ENCODE results near the gene MAP3K3. TPM values are rescaled to one million over a fixed set of nuclear protein-coding genes. Genes with fewer than 3 reads are reported as not detected.

The MAP3K3 gene
- 35.8 to 38.2 TPM (median 37.7 TPM) in 3 replicates for total RNA-seq
- long read RNA-seq, full-length matches to known transcripts, result 77 of 117 reads
- long read RNA-seq, partial matches to known transcripts, result 11 of 117 reads
- long read RNA-seq, other reads (novel, unspliced or antisense), result 29 of 117 reads

DNA sequence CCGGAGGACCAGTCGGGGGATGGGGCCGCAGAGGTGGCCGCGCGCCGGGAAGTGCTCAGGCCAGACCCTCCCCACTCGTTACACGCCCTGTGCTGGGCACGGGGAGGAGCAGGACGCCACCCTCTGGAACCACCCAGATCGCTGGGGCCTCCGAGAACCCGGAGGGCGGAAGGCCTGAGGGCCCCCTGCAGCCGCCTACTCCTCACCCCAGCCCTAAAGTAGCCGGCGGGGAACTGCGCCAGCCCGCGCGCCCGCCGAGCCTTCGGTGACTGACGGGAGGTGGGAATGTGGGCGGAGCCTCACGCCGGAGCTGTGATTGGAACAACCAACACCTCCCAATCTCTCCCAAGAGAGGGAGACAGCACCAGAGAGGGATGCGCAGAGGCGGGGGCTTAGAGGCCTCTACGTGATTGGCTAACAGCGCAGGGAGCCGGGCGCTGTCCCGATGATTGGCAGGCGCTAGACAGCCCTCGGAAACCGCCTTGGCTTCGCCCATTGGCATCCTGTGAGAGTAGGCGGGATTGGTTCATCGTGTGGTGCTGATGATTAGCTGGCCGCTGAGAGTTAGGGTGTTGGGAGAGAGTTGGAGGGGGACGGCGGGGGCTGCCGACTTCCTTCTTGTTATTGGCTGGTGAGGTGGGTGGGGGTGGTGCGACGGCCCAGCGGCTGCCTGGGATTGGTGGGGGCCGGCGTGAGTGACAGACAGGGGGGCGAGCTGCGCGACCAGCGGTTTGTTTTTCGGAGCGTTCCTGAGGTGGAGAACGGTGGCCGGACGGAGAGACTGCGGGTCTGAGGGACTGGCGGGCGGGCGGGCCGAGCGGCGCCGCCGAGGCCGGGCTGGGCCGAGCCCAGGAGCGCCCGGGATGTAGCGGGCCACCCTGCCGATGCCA lies at the start of gene MAP3K3:
Gene MAP3K3 (plus strand): TSS at position 734 of the 890 bp plus-strand sequence. CDS start 343 bp downstream, outside the sequence.
- no peaks in the 10 kb centered on the region for H3K36me3 Mint-ChIP-seq (ENCODE audit: low read depth)
- peak; percentile 49 for TF ChIP-seq CTCF (IDR thresholded peaks at IDR 0.05)
- peaks cover 37% of the 10 kb centered on the region for H3K4me1 Mint-ChIP-seq (ENCODE audit: low read depth)
- H3K27ac Mint-ChIP-seq (ENCODE audit: unreplicated experiment), result peak within 1 kb of the TSS; percentile 95
- no peaks in the 10 kb centered on the region for H3K9me3 Mint-ChIP-seq (ENCODE audit: low read depth)
- peak within 1 kb of the TSS; percentile 97 for H3K4me3 Mint-ChIP-seq (ENCODE audit: unreplicated experiment)
- DNase-seq (ENCODE audit: low spot score), result peak; percentile 100
- H3K27me3 Mint-ChIP-seq (ENCODE audit: low read depth), result no peaks in the 10 kb centered on the region

GRCh38 chr17:63573634-63574033 lies 48.6 kb upstream of the MAP3K3 start:
- Mint-ChIP-seq H3K9me3 (ENCODE audit: low read depth) (no peaks in the 10 kb centered on the region), H3K4me1 (ENCODE audit: low read depth) (peaks cover 11% of the 10 kb centered on the region), H3K27ac (ENCODE audit: unreplicated experiment) (no peak overlapping the region), H3K27me3 (ENCODE audit: low read depth) (no peaks in the 10 kb centered on the region), H3K36me3 (ENCODE audit: low read depth) (no peaks in the 10 kb centered on the region), H3K4me3 (ENCODE audit: unreplicated experiment) (no peak overlapping the region)
- DNase-seq (ENCODE audit: low spot score), result no peak
- peak; percentile 71 for TF ChIP-seq CTCF (IDR thresholded peaks at IDR 0.05)

DNA sequence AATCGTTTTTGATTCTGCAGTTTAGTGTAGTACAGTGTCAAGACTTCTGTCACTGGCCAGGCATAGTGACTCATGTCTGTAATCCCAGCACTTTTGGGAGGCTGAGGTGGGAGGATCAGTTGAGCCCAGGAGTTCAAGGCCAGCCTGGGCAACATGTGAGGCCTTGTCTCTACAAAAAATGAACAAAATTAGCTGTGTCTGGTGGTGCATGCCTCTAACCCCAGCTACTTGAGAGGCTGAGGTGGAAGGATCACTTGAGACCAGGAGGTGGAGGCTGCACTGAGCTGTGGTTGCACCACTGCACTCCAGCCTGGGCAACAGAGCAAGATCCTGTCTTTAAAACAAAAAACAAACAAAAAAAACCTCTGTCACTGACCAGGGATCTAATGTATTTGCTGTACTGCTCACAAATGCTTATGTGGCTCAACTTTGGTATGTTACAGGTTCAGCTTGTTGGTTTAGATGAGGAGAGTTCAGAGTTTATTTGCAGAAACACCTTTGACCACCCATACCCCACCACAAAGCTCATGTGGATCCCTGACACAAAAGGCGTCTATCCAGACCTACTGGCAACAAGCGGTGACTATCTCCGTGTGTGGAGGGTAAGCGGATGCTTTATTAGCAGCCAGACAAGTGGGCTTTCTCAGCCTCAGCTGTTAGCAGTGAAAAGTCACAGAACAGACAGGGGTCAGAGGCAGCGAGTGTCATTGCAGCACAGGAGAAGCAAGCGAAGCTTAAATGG lies 44.0 kb upstream of the MAP3K3 start:
- H3K27me3 Mint-ChIP-seq (ENCODE audit: low read depth), result no peaks in the 10 kb centered on the region
- H3K27ac Mint-ChIP-seq (ENCODE audit: unreplicated experiment), result no peak overlapping the region
- H3K9me3 Mint-ChIP-seq (ENCODE audit: low read depth), result no peaks in the 10 kb centered on the region
- H3K4me3 Mint-ChIP-seq (ENCODE audit: unreplicated experiment), result no peak overlapping the region
- DNase-seq (ENCODE audit: low spot score), result no peak
- no peak for TF ChIP-seq CTCF (IDR thresholded peaks at IDR 0.05)
- H3K4me1 Mint-ChIP-seq (ENCODE audit: low read depth), result peaks cover 4% of the 10 kb centered on the region
- H3K36me3 Mint-ChIP-seq (ENCODE audit: low read depth), result peaks cover 15% of the 10 kb centered on the region

- TF ChIP-seq CTCF (IDR thresholded peaks at IDR 0.05), result no peak
- Mint-ChIP-seq H3K36me3 (ENCODE audit: low read depth) (peaks cover 19% of the 10 kb centered on the region), H3K4me1 (ENCODE audit: low read depth) (peaks cover 4% of the 10 kb centered on the region), H3K27ac (ENCODE audit: unreplicated experiment) (no peak overlapping the region), H3K27me3 (ENCODE audit: low read depth) (no peaks in the 10 kb centered on the region), H3K9me3 (ENCODE audit: low read depth) (no peaks in the 10 kb centered on the region), H3K4me3 (ENCODE audit: unreplicated experiment) (no peak overlapping the region)
- no peak for DNase-seq (ENCODE audit: low spot score)
These were observed 43.5 kb upstream of the MAP3K3 start for GRCh38 chr17:63578769-63579111.

DNA sequence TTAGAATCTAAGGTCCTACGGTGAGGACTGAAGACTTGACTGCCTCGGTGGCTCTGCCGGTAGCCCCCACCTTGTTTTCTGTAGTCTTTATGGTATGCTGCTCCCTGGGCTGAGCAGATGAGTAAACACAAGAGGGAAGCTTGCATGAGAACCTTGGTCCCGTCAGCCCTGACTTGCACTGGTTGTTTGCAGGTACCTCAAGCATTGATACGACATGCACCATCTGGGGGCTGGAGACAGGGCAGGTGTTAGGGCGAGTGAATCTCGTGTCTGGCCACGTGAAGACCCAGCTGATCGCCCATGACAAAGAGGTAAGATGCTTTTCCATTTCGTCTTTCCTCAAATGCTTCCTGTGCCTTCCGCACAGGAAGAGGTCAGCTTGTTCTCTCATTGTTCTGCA lies 42.6 kb upstream of the MAP3K3 start:
- Mint-ChIP-seq H3K4me1 (ENCODE audit: low read depth) (peaks cover 4% of the 10 kb centered on the region), H3K36me3 (ENCODE audit: low read depth) (peaks cover 21% of the 10 kb centered on the region), H3K27ac (ENCODE audit: unreplicated experiment) (no peak overlapping the region), H3K4me3 (ENCODE audit: unreplicated experiment) (no peak overlapping the region), H3K27me3 (ENCODE audit: low read depth) (no peaks in the 10 kb centered on the region), H3K9me3 (ENCODE audit: low read depth) (no peaks in the 10 kb centered on the region)
- TF ChIP-seq CTCF (IDR thresholded peaks at IDR 0.05), result no peak
- DNase-seq (ENCODE audit: low spot score), result no peak

Data from chondrocyte (in vitro differentiated cells).